ENCODE measurements around the gene MYBPC3. TPM values are rescaled to one million over a fixed set of nuclear protein-coding genes. Genes with fewer than 3 reads are reported as not detected.
"Not testable (repeated sequence)": the region's sequence is repeated elsewhere in the genome, so short reads cannot be mapped to it uniquely, and the experiment has no call there.

The MYBPC3 gene
- polyA plus RNA-seq, 1 experiment = not detected

- CTCF ChIA-PET = interaction anchor here (1.0 kb wide), 1 partner anchor 76 kb away, joined by 3 read pairs; no protein-coding TSS in a partner anchor
- TF ChIP-seq CTCF (IDR thresholded peaks at IDR 0.05; ENCODE audit: insufficient read depth, low read depth, low read length) = no peak
- H3K27me3 ChIP-seq (ENCODE audit: control insufficient read depth, insufficient read depth, low read length) = no peaks in the 10 kb centered on the region
- peaks cover 2% of the 10 kb centered on the region for H3K36me3 ChIP-seq (ENCODE audit: control insufficient read depth, insufficient read depth, low read length)
- POLR2A ChIA-PET = no interaction called here
- H3K4me3 ChIP-seq (ENCODE audit: low read depth, low read length) = no peak overlapping the region
- DNase-seq (ENCODE audit: low read depth) = no peak
Measured at GRCh38 chr11:47317064-47317828, 35.3 kb downstream of the MYBPC3 start.

GRCh38 chr11:47316501-47316900 is 36.0 kb downstream of the MYBPC3 start:
- H3K27me3 ChIP-seq (ENCODE audit: control insufficient read depth, insufficient read depth, low read length); DNase-seq (ENCODE audit: low read depth); POLR2A ChIA-PET; H3K36me3 ChIP-seq (ENCODE audit: control insufficient read depth, insufficient read depth, low read length); CTCF ChIA-PET; H3K4me3 ChIP-seq (ENCODE audit: low read depth, low read length): not testable (repeated sequence)

- peak; percentile 35 for DNase-seq (ENCODE audit: low read depth)
- Histone ChIP-seq H3K27me3 (ENCODE audit: control insufficient read depth, insufficient read depth, low read length) (no peaks in the 10 kb centered on the region), H3K4me3 (ENCODE audit: low read depth, low read length) (no peak overlapping the region), H3K36me3 (ENCODE audit: control insufficient read depth, insufficient read depth, low read length) (peaks cover 8% of the 10 kb centered on the region)
- TF ChIP-seq CTCF (IDR thresholded peaks at IDR 0.05; ENCODE audit: insufficient read depth, low read depth, low read length) = no peak
- POLR2A ChIA-PET = no interaction called here
- CTCF ChIA-PET = interaction anchor here (0.6 to 0.7 kb wide), 3 partner anchors 14 to 52 kb away, joined by 3 read pairs; no protein-coding TSS in a partner anchor
Measured at GRCh38 chr11:47314992-47315391, 37.5 kb downstream of the MYBPC3 start.

- no peak for DNase-seq (ENCODE audit: low read depth)
- ChIA-PET POLR2A (no interaction called here), CTCF (no interaction called here)
- Histone ChIP-seq H3K4me3 (ENCODE audit: low read depth, low read length) (no peak overlapping the region), H3K36me3 (ENCODE audit: control insufficient read depth, insufficient read depth, low read length) (peaks cover 23% of the 10 kb centered on the region), H3K27me3 (ENCODE audit: control insufficient read depth, insufficient read depth, low read length) (no peaks in the 10 kb centered on the region)
- TF ChIP-seq CTCF (IDR thresholded peaks at IDR 0.05; ENCODE audit: insufficient read depth, low read depth, low read length) = no peak
Measured at GRCh38 chr11:47308050-47308823, 44.3 kb downstream of the MYBPC3 start.

GRCh38 chr11:47306484-47306844 is 46.0 kb downstream of the MYBPC3 start:
- DNase-seq (ENCODE audit: low read depth) = no peak
- Histone ChIP-seq H3K36me3 (ENCODE audit: control insufficient read depth, insufficient read depth, low read length) (peaks cover 20% of the 10 kb centered on the region), H3K4me3 (ENCODE audit: low read depth, low read length) (no peak overlapping the region), H3K27me3 (ENCODE audit: control insufficient read depth, insufficient read depth, low read length) (no peaks in the 10 kb centered on the region)
- ChIA-PET CTCF (interaction anchor here (1.1 to 1.5 kb wide), 3 partner anchors 15 to 48 kb away, joined by 4 to 5 read pairs (median 4); no protein-coding TSS in a partner anchor), POLR2A (no interaction called here)
- TF ChIP-seq CTCF (IDR thresholded peaks at IDR 0.05; ENCODE audit: insufficient read depth, low read depth, low read length) = no peak

Measured in BJ (cell line).